ENCODE data around the gene H6PD. TPM values are rescaled to one million over a fixed set of nuclear protein-coding genes. Genes with fewer than 3 reads are reported as not detected.

The H6PD gene
- total and polyA plus RNA-seq, 4 donors: 28.9 to 134 (median 56.8) TPM

DNA sequence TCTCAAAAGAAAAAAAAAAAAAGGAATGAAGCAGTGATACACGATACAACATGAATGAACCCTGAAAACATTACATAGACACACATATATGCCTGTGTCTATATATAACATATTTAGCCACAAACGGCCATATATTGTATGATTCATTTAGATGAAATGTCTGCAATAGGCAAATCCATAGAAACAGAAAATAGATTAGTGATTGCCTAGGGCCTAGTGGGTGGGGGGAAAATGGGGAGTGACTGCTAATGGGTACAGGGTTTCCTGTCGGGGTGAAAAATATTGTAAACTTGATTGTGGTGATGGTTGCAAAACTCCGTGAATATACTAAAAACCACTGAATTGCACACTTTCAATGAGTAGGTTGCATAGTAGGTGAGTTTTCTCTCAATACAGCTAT lies 6.0 kb upstream of the H6PD start:
- WGBS: 79% methylated on average over 4 of the region's 4 CpGs
- DNase-seq (ENCODE audit: low spot score): no peak

DNA sequence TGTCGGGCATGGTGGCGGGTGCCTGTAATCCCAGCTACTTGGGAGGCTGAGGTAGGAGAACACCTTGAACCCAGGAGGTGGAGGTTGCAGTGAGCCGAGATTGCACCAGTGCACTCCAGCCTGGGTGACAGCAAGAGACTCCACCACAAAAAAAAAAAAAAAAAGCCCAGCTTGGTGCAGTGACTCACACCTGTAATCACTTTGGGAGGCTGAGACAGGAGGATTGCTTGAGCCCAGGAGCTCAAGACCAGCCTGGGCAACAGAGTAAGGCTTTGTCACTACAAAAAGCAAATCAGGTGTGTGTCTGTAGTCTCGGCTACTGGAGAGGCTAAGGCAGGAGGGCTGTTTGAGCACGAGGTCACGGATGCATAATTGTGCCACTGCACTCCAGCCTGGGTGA lies 5.0 kb upstream of the H6PD start:
- Histone ChIP-seq H3K9ac (ENCODE audit: low read depth in 1 of 2, low read length in 2 of 2) (no peak overlapping the region), H3K9me3 (ENCODE audit: control insufficient read depth in 4 of 4, low read length in 3 of 4) (no peaks in the 10 kb centered on the region), H3K4me1 (ENCODE audit: control insufficient read depth in 4 of 4, insufficient read depth in 4 of 4, low read length in 3 of 4) (peaks cover 4 to 30% (median 16%) of the 10 kb centered on the region in 4 donors), H3K4me3 (ENCODE audit: low read depth in 1 of 3, low read length in 3 of 3) (no peak overlapping the region), H3K36me3 (ENCODE audit: control insufficient read depth in 4 of 4, insufficient read depth in 3 of 4, low read depth in 1 of 4, low read length in 3 of 4) (no peaks in the 10 kb centered on the region), H3K27ac (ENCODE audit: low read depth in 1 of 2, low read length in 2 of 2) (no peak overlapping the region), H3K27me3 (ENCODE audit: control insufficient read depth in 4 of 4, insufficient read depth in 4 of 4, low read length in 3 of 4) (no peaks in the 10 kb centered on the region)
- TF ChIP-seq JUND (IDR thresholded peaks at IDR 0.05) (no peak), HNF4G (IDR thresholded peaks at IDR 0.05) (no peak), SP1 (IDR thresholded peaks at IDR 0.05) (no peak), EGR1 (IDR thresholded peaks at IDR 0.05; ENCODE audit: low read depth in 2 of 2) (no peak), YY1 (IDR thresholded peaks at IDR 0.05) (no peak), HNF4A (conservative IDR thresholded peaks at IDR 0.05) (no peak), NR2F2 (IDR thresholded peaks at IDR 0.05) (no peak), FOXA1 (IDR thresholded peaks at IDR 0.05) (no peak), FOXA2 (IDR thresholded peaks at IDR 0.05) (no peak)
- TF ChIP-seq, protein P1, sequence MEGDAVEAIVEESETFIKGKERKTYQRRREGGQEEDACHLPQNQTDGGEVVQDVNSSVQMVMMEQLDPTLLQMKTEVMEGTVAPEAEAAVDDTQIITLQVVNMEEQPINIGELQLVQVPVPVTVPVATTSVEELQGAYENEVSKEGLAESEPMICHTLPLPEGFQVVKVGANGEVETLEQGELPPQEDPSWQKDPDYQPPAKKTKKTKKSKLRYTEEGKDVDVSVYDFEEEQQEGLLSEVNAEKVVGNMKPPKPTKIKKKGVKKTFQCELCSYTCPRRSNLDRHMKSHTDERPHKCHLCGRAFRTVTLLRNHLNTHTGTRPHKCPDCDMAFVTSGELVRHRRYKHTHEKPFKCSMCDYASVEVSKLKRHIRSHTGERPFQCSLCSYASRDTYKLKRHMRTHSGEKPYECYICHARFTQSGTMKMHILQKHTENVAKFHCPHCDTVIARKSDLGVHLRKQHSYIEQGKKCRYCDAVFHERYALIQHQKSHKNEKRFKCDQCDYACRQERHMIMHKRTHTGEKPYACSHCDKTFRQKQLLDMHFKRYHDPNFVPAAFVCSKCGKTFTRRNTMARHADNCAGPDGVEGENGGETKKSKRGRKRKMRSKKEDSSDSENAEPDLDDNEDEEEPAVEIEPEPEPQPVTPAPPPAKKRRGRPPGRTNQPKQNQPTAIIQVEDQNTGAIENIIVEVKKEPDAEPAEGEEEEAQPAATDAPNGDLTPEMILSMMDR (IDR thresholded peaks at IDR 0.05; ENCODE audit: low read depth, low read length, missing input control): no peak
- TF ChIP-seq, protein P2, sequence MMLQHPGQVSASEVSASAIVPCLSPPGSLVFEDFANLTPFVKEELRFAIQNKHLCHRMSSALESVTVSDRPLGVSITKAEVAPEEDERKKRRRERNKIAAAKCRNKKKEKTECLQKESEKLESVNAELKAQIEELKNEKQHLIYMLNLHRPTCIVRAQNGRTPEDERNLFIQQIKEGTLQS (IDR thresholded peaks at IDR 0.05): no peak
- TF ChIP-seq, protein P3, sequence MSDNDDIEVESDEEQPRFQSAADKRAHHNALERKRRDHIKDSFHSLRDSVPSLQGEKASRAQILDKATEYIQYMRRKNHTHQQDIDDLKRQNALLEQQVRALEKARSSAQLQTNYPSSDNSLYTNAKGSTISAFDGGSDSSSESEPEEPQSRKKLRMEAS (IDR thresholded peaks at IDR 0.05): no peak
- WGBS: 92% methylated on average over 6 of the region's 6 CpGs
- DNase-seq (ENCODE audit: low spot score): no peak

More for the DNA sequence above, 6.0 kb upstream of the H6PD start:
- Histone ChIP-seq H3K4me1 (ENCODE audit: control insufficient read depth in 4 of 4, insufficient read depth in 4 of 4, low read length in 3 of 4) (peaks cover 4 to 24% (median 13%) of the 10 kb centered on the region in 4 donors), H3K9me3 (ENCODE audit: control insufficient read depth in 4 of 4, low read length in 3 of 4) (no peaks in the 10 kb centered on the region), H3K36me3 (ENCODE audit: control insufficient read depth in 4 of 4, insufficient read depth in 3 of 4, low read depth in 1 of 4, low read length in 3 of 4) (no peaks in the 10 kb centered on the region), H3K4me3 (ENCODE audit: low read depth in 1 of 3, low read length in 3 of 3) (no peak overlapping the region), H3K27me3 (ENCODE audit: control insufficient read depth in 4 of 4, insufficient read depth in 4 of 4, low read length in 3 of 4) (no peaks in the 10 kb centered on the region), H3K27ac (ENCODE audit: low read depth in 1 of 2, low read length in 2 of 2) (no peak overlapping the region), H3K9ac (ENCODE audit: low read depth in 1 of 2, low read length in 2 of 2) (no peak overlapping the region)
- TF ChIP-seq, protein P1 (IDR thresholded peaks at IDR 0.05; ENCODE audit: low read depth, low read length, missing input control): no peak
- no peak for TF ChIP-seq FOXA2 (IDR thresholded peaks at IDR 0.05)
- TF ChIP-seq HNF4A (conservative IDR thresholded peaks at IDR 0.05): no peak
- TF ChIP-seq JUND (IDR thresholded peaks at IDR 0.05): no peak
- no peak for TF ChIP-seq HNF4G (IDR thresholded peaks at IDR 0.05)
- TF ChIP-seq EGR1 (IDR thresholded peaks at IDR 0.05; ENCODE audit: low read depth in 2 of 2): no peak
- TF ChIP-seq RXRA (IDR thresholded peaks at IDR 0.05): no peak
- TF ChIP-seq, protein P4, sequence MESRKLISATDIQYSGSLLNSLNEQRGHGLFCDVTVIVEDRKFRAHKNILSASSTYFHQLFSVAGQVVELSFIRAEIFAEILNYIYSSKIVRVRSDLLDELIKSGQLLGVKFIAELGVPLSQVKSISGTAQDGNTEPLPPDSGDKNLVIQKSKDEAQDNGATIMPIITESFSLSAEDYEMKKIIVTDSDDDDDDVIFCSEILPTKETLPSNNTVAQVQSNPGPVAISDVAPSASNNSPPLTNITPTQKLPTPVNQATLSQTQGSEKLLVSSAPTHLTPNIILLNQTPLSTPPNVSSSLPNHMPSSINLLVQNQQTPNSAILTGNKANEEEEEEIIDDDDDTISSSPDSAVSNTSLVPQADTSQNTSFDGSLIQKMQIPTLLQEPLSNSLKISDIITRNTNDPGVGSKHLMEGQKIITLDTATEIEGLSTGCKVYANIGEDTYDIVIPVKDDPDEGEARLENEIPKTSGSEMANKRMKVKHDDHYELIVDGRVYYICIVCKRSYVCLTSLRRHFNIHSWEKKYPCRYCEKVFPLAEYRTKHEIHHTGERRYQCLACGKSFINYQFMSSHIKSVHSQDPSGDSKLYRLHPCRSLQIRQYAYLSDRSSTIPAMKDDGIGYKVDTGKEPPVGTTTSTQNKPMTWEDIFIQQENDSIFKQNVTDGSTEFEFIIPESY (IDR thresholded peaks at IDR 0.05): no peak
- TF ChIP-seq TAF1 (conservative IDR thresholded peaks at IDR 0.05): no peak
- TF ChIP-seq, protein P3 (IDR thresholded peaks at IDR 0.05): no peak
- TF ChIP-seq, protein P2 (IDR thresholded peaks at IDR 0.05): no peak
- TF ChIP-seq, protein P5, sequence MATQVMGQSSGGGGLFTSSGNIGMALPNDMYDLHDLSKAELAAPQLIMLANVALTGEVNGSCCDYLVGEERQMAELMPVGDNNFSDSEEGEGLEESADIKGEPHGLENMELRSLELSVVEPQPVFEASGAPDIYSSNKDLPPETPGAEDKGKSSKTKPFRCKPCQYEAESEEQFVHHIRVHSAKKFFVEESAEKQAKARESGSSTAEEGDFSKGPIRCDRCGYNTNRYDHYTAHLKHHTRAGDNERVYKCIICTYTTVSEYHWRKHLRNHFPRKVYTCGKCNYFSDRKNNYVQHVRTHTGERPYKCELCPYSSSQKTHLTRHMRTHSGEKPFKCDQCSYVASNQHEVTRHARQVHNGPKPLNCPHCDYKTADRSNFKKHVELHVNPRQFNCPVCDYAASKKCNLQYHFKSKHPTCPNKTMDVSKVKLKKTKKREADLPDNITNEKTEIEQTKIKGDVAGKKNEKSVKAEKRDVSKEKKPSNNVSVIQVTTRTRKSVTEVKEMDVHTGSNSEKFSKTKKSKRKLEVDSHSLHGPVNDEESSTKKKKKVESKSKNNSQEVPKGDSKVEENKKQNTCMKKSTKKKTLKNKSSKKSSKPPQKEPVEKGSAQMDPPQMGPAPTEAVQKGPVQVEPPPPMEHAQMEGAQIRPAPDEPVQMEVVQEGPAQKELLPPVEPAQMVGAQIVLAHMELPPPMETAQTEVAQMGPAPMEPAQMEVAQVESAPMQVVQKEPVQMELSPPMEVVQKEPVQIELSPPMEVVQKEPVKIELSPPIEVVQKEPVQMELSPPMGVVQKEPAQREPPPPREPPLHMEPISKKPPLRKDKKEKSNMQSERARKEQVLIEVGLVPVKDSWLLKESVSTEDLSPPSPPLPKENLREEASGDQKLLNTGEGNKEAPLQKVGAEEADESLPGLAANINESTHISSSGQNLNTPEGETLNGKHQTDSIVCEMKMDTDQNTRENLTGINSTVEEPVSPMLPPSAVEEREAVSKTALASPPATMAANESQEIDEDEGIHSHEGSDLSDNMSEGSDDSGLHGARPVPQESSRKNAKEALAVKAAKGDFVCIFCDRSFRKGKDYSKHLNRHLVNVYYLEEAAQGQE (IDR thresholded peaks at IDR 0.05): no peak
- no peak for TF ChIP-seq GABPA (IDR thresholded peaks at IDR 0.05 in 1 of 2, conservative IDR thresholded peaks at IDR 0.05 in 1 of 2)
- TF ChIP-seq SP1 (IDR thresholded peaks at IDR 0.05): no peak

All from liver (tissue), 9 donors.